NT2/D1 (cell line): ENCODE data around the gene MYBPH.

Experiments
- DNase-seq: peaks from one replicate; pipeline ENCODE4 v3.0.0-alpha.2; 2011; ENCODE audit warnings: low read depth, low spot score
- H3K27me3 ChIP-seq: 2 replicates; pipeline ENCODE4 v1.6.0; 2011; ENCODE audit warnings: mild to moderate bottlenecking; ENCODE audit not compliant: insufficient read length, insufficient read depth
- H3K36me3 ChIP-seq: 2 replicates; pipeline ENCODE4 v1.6.1; 2011; ENCODE audit warnings: mild to moderate bottlenecking, low read length, mixed read lengths; ENCODE audit not compliant: insufficient read depth, insufficient read length
- H3K4me1 ChIP-seq: 2 replicates; pipeline ENCODE4 v1.5.1; 2011; ENCODE audit not compliant: insufficient read depth, insufficient read length
- H3K4me3 ChIP-seq: 2 replicates; pipeline ENCODE4 v1.5.1; 2011; ENCODE audit warnings: low read depth; ENCODE audit not compliant: insufficient read length
- H3K9ac ChIP-seq: 2 replicates; pipeline ENCODE4 v1.6.0; 2011; ENCODE audit warnings: low read depth; ENCODE audit not compliant: insufficient read length
- H3K9me3 ChIP-seq: 2 replicates; pipeline ENCODE4 v1.5.1; 2011; ENCODE audit warnings: mild to moderate bottlenecking, low read length; ENCODE audit not compliant: insufficient read depth
- SUZ12 ChIP-seq: IDR thresholded peaks from 2 replicates; pipeline ENCODE4 v1.6.1; 2011; ENCODE audit not compliant: insufficient read length, insufficient read depth; ENCODE audit errors: extremely low read depth
- YY1 ChIP-seq: IDR thresholded peaks from 2 replicates; pipeline ENCODE4 v1.6.1; 2011; ENCODE audit not compliant: insufficient read length, insufficient read depth
- ZNF274 ChIP-seq: IDR thresholded peaks from 2 replicates; pipeline ENCODE4 v1.6.1; 2011; ENCODE audit warnings: mild to moderate bottlenecking, low read depth, low read length

The MYBPH gene

GRCh38 chr1:203162403-203162802 lies 13.2 kb downstream of the MYBPH start:
- Histone ChIP-seq H3K27me3 (no peaks in the 10 kb centered on the region), H3K4me3 (no peak overlapping the region), H3K36me3 (peaks cover 37% of the 10 kb centered on the region), H3K4me1 (peaks cover 9% of the 10 kb centered on the region), H3K9me3 (no peaks in the 10 kb centered on the region), H3K9ac (no peak overlapping the region)
- DNase-seq = no peak
- TF ChIP-seq SUZ12 (no peak), ZNF274 (no peak), YY1 (no peak)

GRCh38 chr1:203161703-203162102 lies 13.9 kb downstream of the MYBPH start:
- Histone ChIP-seq H3K4me3 (no peak overlapping the region), H3K9me3 (no peaks in the 10 kb centered on the region), H3K9ac (no peak overlapping the region), H3K27me3 (no peaks in the 10 kb centered on the region), H3K4me1 (peaks cover 8% of the 10 kb centered on the region), H3K36me3 (peaks cover 43% of the 10 kb centered on the region)
- no peak for DNase-seq
- no peak for TF ChIP-seq YY1
- TF ChIP-seq ZNF274 = no peak
- TF ChIP-seq SUZ12 = no peak

- Histone ChIP-seq H3K4me1 (peaks cover 4% of the 10 kb centered on the region), H3K4me3 (no peak overlapping the region), H3K36me3 (peaks cover 42% of the 10 kb centered on the region), H3K27me3 (no peaks in the 10 kb centered on the region), H3K9ac (no peak overlapping the region), H3K9me3 (no peaks in the 10 kb centered on the region)
- DNase-seq = no peak
- TF ChIP-seq ZNF274 (no peak), YY1 (no peak), SUZ12 (no peak)
Measured at GRCh38 chr1:203161175-203161574, 14.5 kb downstream of the MYBPH start.

DNA sequence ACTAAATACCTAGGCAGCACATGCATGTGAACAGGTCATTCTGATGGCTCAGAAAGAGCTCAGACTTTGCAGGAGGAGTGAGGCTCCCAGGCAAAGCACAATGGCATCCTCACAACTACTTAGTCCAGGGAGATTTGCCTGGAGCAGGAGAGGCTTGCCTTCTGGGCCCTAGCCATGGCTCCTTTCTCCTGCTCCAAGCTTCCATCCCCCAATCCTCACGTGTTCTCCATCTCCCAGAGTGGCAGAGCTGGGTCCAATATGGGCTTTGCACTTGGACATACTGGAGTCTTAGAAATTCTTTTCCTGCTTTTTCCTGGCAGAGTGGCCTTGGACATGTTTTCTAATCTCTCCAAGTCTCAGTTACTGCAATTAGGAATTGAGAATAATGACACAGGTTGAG lies 15.8 kb downstream of the MYBPH start:
- Histone ChIP-seq H3K27me3 (no peaks in the 10 kb centered on the region), H3K36me3 (peaks cover 31% of the 10 kb centered on the region), H3K9me3 (no peaks in the 10 kb centered on the region), H3K9ac (no peak overlapping the region), H3K4me3 (no peak overlapping the region), H3K4me1 (peaks cover 9% of the 10 kb centered on the region)
- no peak for TF ChIP-seq ZNF274
- TF ChIP-seq SUZ12 = no peak
- TF ChIP-seq YY1 = no peak
- DNase-seq = no peak

- DNase-seq = no peak
- H3K36me3 ChIP-seq = peaks cover 31% of the 10 kb centered on the region
- peaks cover 14% of the 10 kb centered on the region for H3K4me1 ChIP-seq
Measured at GRCh38 chr1:203158960-203159665, 16.5 kb downstream of the MYBPH start.

DNA sequence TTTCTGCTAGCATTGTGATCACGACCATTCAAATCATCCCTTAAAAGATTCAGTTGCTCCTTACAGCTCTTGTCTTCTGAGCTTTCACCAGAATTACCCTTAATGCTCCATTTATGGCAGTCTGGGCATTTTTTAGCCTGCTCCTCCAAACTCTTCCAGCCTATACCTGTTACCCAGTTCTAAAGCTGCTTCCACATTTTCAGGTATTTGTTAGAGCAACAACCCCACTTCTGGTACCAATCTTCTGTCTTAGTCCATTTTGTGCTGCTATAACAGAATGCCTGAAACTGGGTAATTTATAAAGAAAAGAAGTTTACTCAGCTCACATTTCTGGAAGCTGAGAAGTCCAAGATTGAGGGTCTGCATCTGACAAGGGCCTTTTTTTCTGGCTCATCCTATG lies 17.2 kb downstream of the MYBPH start:
- H3K4me3 ChIP-seq = no peak overlapping the region
- H3K9ac ChIP-seq = no peak overlapping the region
- peaks cover 18% of the 10 kb centered on the region for H3K4me1 ChIP-seq
- no peaks in the 10 kb centered on the region for H3K9me3 ChIP-seq
- peaks cover 26% of the 10 kb centered on the region for H3K36me3 ChIP-seq
- TF ChIP-seq ZNF274 (no peak), YY1 (no peak), SUZ12 (no peak)
- DNase-seq = no peak
- H3K27me3 ChIP-seq = no peaks in the 10 kb centered on the region

More at GRCh38 chr1:203158960-203159665, 16.5 kb downstream of the MYBPH start:
- Histone ChIP-seq H3K4me3 (no peak overlapping the region), H3K9me3 (no peaks in the 10 kb centered on the region), H3K9ac (no peak overlapping the region), H3K27me3 (no peaks in the 10 kb centered on the region)
- no peak for TF ChIP-seq ZNF274

- Histone ChIP-seq H3K4me1 (peaks cover 33% of the 10 kb centered on the region), H3K4me3 (no peak overlapping the region), H3K9ac (no peak overlapping the region), H3K27me3 (no peaks in the 10 kb centered on the region), H3K36me3 (peaks cover 16% of the 10 kb centered on the region), H3K9me3 (no peaks in the 10 kb centered on the region)
- TF ChIP-seq YY1 = no peak
- no peak for TF ChIP-seq SUZ12
- no peak for TF ChIP-seq ZNF274
- DNase-seq = no peak
Measured at GRCh38 chr1:203156280-203156679, 19.3 kb downstream of the MYBPH start.
